Activated naive CD4-positive, alpha-beta T cell treated with anti-CD3 and anti-CD28 coated beads for 36 hours (primary cell): ENCODE data around the gene RRBP1. TPM values are rescaled to one million over a fixed set of nuclear protein-coding genes. Genes with fewer than 3 reads are reported as not detected.

Experiments used
- CTCF ChIA-PET: fragments of 350-600 bp; sonication (Branson Sonifier 250); formaldehyde crosslinking; loops from one replicate; lab custom pipeline; 2021; ENCODE audit warnings: antibody characterized with exemption; lab: Charles Lee
- DNase-seq: peaks from one replicate; pipeline ENCODE4 v3.0.0-alpha.2; 2020
- H3K27ac Mint-ChIP-seq: one replicate; pipeline ENCODE4 v1.8.0; 2021; ENCODE audit warnings: mild to moderate bottlenecking, mixed read lengths
- H3K27me3 Mint-ChIP-seq: one replicate; pipeline ENCODE4 v1.8.0; 2021; ENCODE audit warnings: low read depth, mixed read lengths
- H3K36me3 Mint-ChIP-seq: one replicate; pipeline ENCODE4 v1.8.0; 2021; ENCODE audit warnings: low read depth, mixed read lengths
- H3K4me1 Mint-ChIP-seq: one replicate; pipeline ENCODE4 v1.8.0; 2021; ENCODE audit warnings: low read depth, mixed read lengths
- H3K4me3 Mint-ChIP-seq: one replicate; pipeline ENCODE4 v1.8.0; 2021; ENCODE audit warnings: mild to moderate bottlenecking, moderate library complexity, mixed read lengths
- H3K9me3 Mint-ChIP-seq: one replicate; pipeline ENCODE4 v1.8.0; 2021; ENCODE audit warnings: mixed read lengths
- intact Hi-C: fragments of 100-400 bp; cut with micrococcal nuclease; formaldehyde crosslinking; loops from one replicate; pipeline ENCODE4 v1.15.1; 2023
- total RNA-seq, 2 experiments: library from RNA; stranded (reverse); gene quantifications; one replicate each; pipeline ENCODE4 v1.2.3, GENCODE V29; 2021

The RRBP1 gene
- total RNA-seq, 2 experiments from 2014 or later: 19.6 to 20.0 TPM

GRCh38 chr20:17572034-17572638 lies 109.9 kb downstream of the RRBP1 start:
- intact Hi-C loops: loop anchor here (5.0 kb wide), 1 partner anchor 90 kb away; no protein-coding TSS in a partner anchor
- CTCF ChIA-PET: interaction anchor here (0.6 to 3.0 kb wide), 8 partner anchors 7 to 326 kb away, joined by 3 to 17 read pairs (median 6); partner anchors contain the start of gene BFSP1
- Mint-ChIP-seq H3K36me3 (peaks cover 1% of the 10 kb centered on the region), H3K27me3 (no peaks in the 10 kb centered on the region), H3K9me3 (no peaks in the 10 kb centered on the region), H3K4me1 (peaks cover 27% of the 10 kb centered on the region), H3K27ac (no peak overlapping the region), H3K4me3 (no peak overlapping the region)
- DNase-seq: no peak

GRCh38 chr20:17571153-17571527 lies 110.9 kb downstream of the RRBP1 start:
- peaks cover 27% of the 10 kb centered on the region for H3K4me1 Mint-ChIP-seq
- intact Hi-C loops: loop anchor here (1.0 to 5.0 kb wide), 6 partner anchors 30 to 398 kb away; partner anchors contain the start of genes MGME1 and SNX5
- no peaks in the 10 kb centered on the region for H3K27me3 Mint-ChIP-seq
- peaks cover 1% of the 10 kb centered on the region for H3K36me3 Mint-ChIP-seq
- peak overlapping the region; percentile 78 for H3K27ac Mint-ChIP-seq
- peak overlapping the region; percentile 91 for H3K4me3 Mint-ChIP-seq
- no peaks in the 10 kb centered on the region for H3K9me3 Mint-ChIP-seq
- DNase-seq: peak; percentile 51
- CTCF ChIA-PET: interaction anchor here (0.5 to 3.0 kb wide), 12 partner anchors 8 to 425 kb away, joined by 3 to 17 read pairs (median 5); partner anchors contain the start of genes BFSP1 and RRBP1

GRCh38 chr20:17570347-17571152 lies 111.5 kb downstream of the RRBP1 start:
- CTCF ChIA-PET: interaction anchor here (0.5 to 3.0 kb wide), 13 partner anchors 9 to 1126 kb away, joined by 3 to 17 read pairs (median 5); partner anchors contain the start of genes BFSP1 and RRBP1
- Mint-ChIP-seq H3K9me3 (no peaks in the 10 kb centered on the region), H3K27me3 (no peaks in the 10 kb centered on the region), H3K4me1 (peaks cover 27% of the 10 kb centered on the region), H3K36me3 (peaks cover 1% of the 10 kb centered on the region), H3K4me3 (peak overlapping the region; percentile 91), H3K27ac (peak overlapping the region; percentile 78)
- peak; percentile 22 for DNase-seq
- intact Hi-C loops: loop anchor here (1.0 to 5.0 kb wide), 7 partner anchors 10 to 398 kb away; partner anchors contain the start of genes MGME1 and SNX5

- Mint-ChIP-seq H3K9me3 (no peaks in the 10 kb centered on the region), H3K4me3 (peak within 1 kb of the TSS; percentile 91), H3K4me1 (peaks cover 25% of the 10 kb centered on the region), H3K27ac (peak within 1 kb of the TSS; percentile 78), H3K36me3 (peaks cover 1% of the 10 kb centered on the region), H3K27me3 (no peaks in the 10 kb centered on the region)
- peak; percentile 84 for DNase-seq
- CTCF ChIA-PET: interaction anchor here (0.6 to 3.0 kb wide), 5 partner anchors 33 to 1127 kb away, joined by 3 to 17 read pairs (median 5); partner anchors contain the start of gene RRBP1
- intact Hi-C loops: loop anchor here (1.0 to 10.0 kb wide), 7 partner anchors 9 to 565 kb away; partner anchors contain the start of genes KAT14, MGME1, PET117 and RRBP1
Measured at GRCh38 chr20:17569616-17570346, 112.3 kb downstream of the RRBP1 start, which contains the start of gene DSTN. Gene DSTN, plus strand, starts transcription at chr20:17570075. Its CDS starts 134 bp downstream, at chr20:17570209.

GRCh38 chr20:17568972-17569521 lies 113.0 kb downstream of the RRBP1 start:
- Mint-ChIP-seq H3K27me3 (no peaks in the 10 kb centered on the region), H3K4me1 (peaks cover 23% of the 10 kb centered on the region), H3K27ac (no peak overlapping the region), H3K9me3 (no peaks in the 10 kb centered on the region), H3K36me3 (peaks cover 1% of the 10 kb centered on the region), H3K4me3 (peak overlapping the region; percentile 11)
- intact Hi-C loops: loop anchor here (1.0 to 10.0 kb wide), 2 partner anchors 113 to 566 kb away; partner anchors contain the start of genes KAT14, PET117 and RRBP1
- CTCF ChIA-PET: no interaction called here
- peak; percentile 12 for DNase-seq

- Mint-ChIP-seq H3K4me3 (peak overlapping the region; percentile 11), H3K4me1 (peaks cover 20% of the 10 kb centered on the region), H3K27me3 (no peaks in the 10 kb centered on the region), H3K27ac (no peak overlapping the region), H3K36me3 (no peaks in the 10 kb centered on the region), H3K9me3 (no peaks in the 10 kb centered on the region)
- DNase-seq: no peak
- intact Hi-C loops: loop anchor here (10.0 kb wide), 1 partner anchor 567 kb away; the partner anchor contains the start of genes KAT14 and PET117
- CTCF ChIA-PET: no interaction called here
Measured at GRCh38 chr20:17568045-17568788, 113.8 kb downstream of the RRBP1 start.

GRCh38 chr20:17566345-17566744 lies 115.7 kb downstream of the RRBP1 start:
- H3K4me3 Mint-ChIP-seq: no peak overlapping the region
- H3K27me3 Mint-ChIP-seq: no peaks in the 10 kb centered on the region
- no peaks in the 10 kb centered on the region for H3K9me3 Mint-ChIP-seq
- DNase-seq: no peak
- intact Hi-C loops: loop anchor here (10.0 kb wide), 1 partner anchor 568 kb away; the partner anchor contains the start of genes KAT14 and PET117
- no peaks in the 10 kb centered on the region for H3K36me3 Mint-ChIP-seq
- peaks cover 4% of the 10 kb centered on the region for H3K4me1 Mint-ChIP-seq
- H3K27ac Mint-ChIP-seq: no peak overlapping the region
- CTCF ChIA-PET: interaction anchor here (0.7 kb wide), 1 partner anchor 40 kb away, joined by 4 read pairs; no protein-coding TSS in a partner anchor

GRCh38 chr20:17565169-17565845 lies 116.7 kb downstream of the RRBP1 start:
- no peaks in the 10 kb centered on the region for H3K27me3 Mint-ChIP-seq
- CTCF ChIA-PET: no interaction called here
- no peak overlapping the region for H3K4me3 Mint-ChIP-seq
- intact Hi-C loops: loop anchor here (10.0 kb wide), 1 partner anchor 569 kb away; the partner anchor contains the start of genes KAT14 and PET117
- no peaks in the 10 kb centered on the region for H3K9me3 Mint-ChIP-seq
- no peak for DNase-seq
- peaks cover 11% of the 10 kb centered on the region for H3K4me1 Mint-ChIP-seq
- H3K27ac Mint-ChIP-seq: no peak overlapping the region
- H3K36me3 Mint-ChIP-seq: no peaks in the 10 kb centered on the region
